KMS-11 (cell line): ENCODE results near the gene CPM.

Experiments used
- H2AFZ ChIP-seq: fragments of 200-600 bp; sonication (generic); 2 replicates; pipeline ENCODE4 v1.6.1; 2016; ENCODE audit warnings: antibody characterized with exemption, mixed run types, low read depth
- H3K27ac ChIP-seq: fragments of 200-600 bp; sonication (generic); 2 replicates; pipeline ENCODE4 v1.6.1; 2016; ENCODE audit warnings: mild to moderate bottlenecking, mixed run types
- H3K27me3 ChIP-seq: fragments of 200-600 bp; sonication (generic); 2 replicates; pipeline ENCODE4 v1.6.1; 2017; ENCODE audit warnings: mild to moderate bottlenecking, low read depth, mixed run types, moderate library complexity; ENCODE audit not compliant: insufficient read depth
- H3K36me3 ChIP-seq: fragments of 200-600 bp; sonication (generic); 2 replicates; pipeline ENCODE4 v1.6.1; 2017; ENCODE audit warnings: mild to moderate bottlenecking, mixed run types; ENCODE audit not compliant: insufficient read depth
- H3K4me1 ChIP-seq: fragments of 200-600 bp; sonication (generic); 2 replicates; pipeline ENCODE4 v1.6.1; 2016; ENCODE audit warnings: mild to moderate bottlenecking, low read depth, mixed run types; ENCODE audit not compliant: poor library complexity, severe bottlenecking
- H3K4me2 ChIP-seq: fragments of 200-600 bp; sonication (generic); 2 replicates; pipeline ENCODE4 v1.7.0; 2016; ENCODE audit warnings: mild to moderate bottlenecking, mixed run types
- H3K4me3 ChIP-seq: fragments of 200-600 bp; sonication (generic); IDR thresholded peaks from 2 replicates; pipeline ENCODE4 v1.6.1; 2017; ENCODE audit warnings: low read depth, low read length, mixed read lengths; ENCODE audit not compliant: insufficient read depth
- H3K79me2 ChIP-seq: fragments of 200-600 bp; sonication (generic); 2 replicates; pipeline ENCODE4 v1.6.1; 2016; ENCODE audit warnings: low read depth, mixed run types; ENCODE audit not compliant: insufficient read depth
- H3K9ac ChIP-seq: fragments of 200-600 bp; sonication (generic); 2 replicates; pipeline ENCODE4 v1.6.1; 2016; ENCODE audit warnings: mild to moderate bottlenecking, mixed run types
- H4K20me1 ChIP-seq: fragments of 200-600 bp; sonication (generic); 2 replicates; pipeline ENCODE4 v1.6.1; 2016; ENCODE audit warnings: mild to moderate bottlenecking, mixed run types; ENCODE audit not compliant: insufficient read depth
- TF ChIP-seq, protein P1 (sequence below): fragments of 200-600 bp; sonication (generic); conservative IDR thresholded peaks from 2 replicates; pipeline ENCODE4 v1.6.1; 2017; ENCODE audit warnings: low read depth, mild to moderate bottlenecking, antibody characterized with exemption, low read length, moderate library complexity, mixed read lengths

The CPM gene

GRCh38 chr12:68910128-68910527 is 22.8 kb downstream of the CPM start:
- Histone ChIP-seq H4K20me1 (no peaks in the 10 kb centered on the region), H3K4me2 (no peak overlapping the region), H3K9ac (no peak overlapping the region), H3K36me3 (no peaks in the 10 kb centered on the region), H3K4me3 (no peak overlapping the region), H3K27me3 (no peaks in the 10 kb centered on the region), H3K79me2 (no peaks in the 10 kb centered on the region), H3K27ac (no peak overlapping the region), H3K4me1 (no peaks in the 10 kb centered on the region), H2AFZ (no peak overlapping the region)
- TF ChIP-seq, protein P1, sequence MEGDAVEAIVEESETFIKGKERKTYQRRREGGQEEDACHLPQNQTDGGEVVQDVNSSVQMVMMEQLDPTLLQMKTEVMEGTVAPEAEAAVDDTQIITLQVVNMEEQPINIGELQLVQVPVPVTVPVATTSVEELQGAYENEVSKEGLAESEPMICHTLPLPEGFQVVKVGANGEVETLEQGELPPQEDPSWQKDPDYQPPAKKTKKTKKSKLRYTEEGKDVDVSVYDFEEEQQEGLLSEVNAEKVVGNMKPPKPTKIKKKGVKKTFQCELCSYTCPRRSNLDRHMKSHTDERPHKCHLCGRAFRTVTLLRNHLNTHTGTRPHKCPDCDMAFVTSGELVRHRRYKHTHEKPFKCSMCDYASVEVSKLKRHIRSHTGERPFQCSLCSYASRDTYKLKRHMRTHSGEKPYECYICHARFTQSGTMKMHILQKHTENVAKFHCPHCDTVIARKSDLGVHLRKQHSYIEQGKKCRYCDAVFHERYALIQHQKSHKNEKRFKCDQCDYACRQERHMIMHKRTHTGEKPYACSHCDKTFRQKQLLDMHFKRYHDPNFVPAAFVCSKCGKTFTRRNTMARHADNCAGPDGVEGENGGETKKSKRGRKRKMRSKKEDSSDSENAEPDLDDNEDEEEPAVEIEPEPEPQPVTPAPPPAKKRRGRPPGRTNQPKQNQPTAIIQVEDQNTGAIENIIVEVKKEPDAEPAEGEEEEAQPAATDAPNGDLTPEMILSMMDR = no peak

DNA sequence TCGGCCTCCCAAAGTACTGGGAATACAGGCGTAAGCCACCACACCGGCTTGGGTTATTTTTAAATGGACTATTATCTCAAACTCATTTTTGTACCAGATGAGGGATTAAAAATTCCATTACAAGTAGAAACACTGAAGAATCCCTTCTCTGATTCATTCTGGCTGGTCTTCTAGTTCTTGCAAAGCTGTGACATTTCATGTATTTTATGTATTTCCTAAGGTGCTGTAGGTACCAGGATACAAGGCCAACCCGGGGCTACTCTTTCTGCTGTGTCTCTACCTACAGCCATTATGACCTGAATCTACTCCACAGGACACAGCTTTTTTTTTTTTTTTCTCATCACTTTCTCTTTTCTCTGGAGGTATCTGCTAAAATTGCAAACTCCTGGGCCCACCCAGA is 24.9 kb downstream of the CPM start:
- Histone ChIP-seq H2AFZ (no peak overlapping the region), H3K27ac (no peak overlapping the region), H3K4me3 (no peak overlapping the region), H3K4me2 (no peak overlapping the region), H3K4me1 (no peaks in the 10 kb centered on the region), H3K9ac (no peak overlapping the region), H4K20me1 (no peaks in the 10 kb centered on the region), H3K79me2 (no peaks in the 10 kb centered on the region), H3K27me3 (no peaks in the 10 kb centered on the region), H3K36me3 (no peaks in the 10 kb centered on the region)
- TF ChIP-seq, protein P1 = no peak

- Histone ChIP-seq H3K4me3 (no peak overlapping the region), H3K4me2 (no peak overlapping the region), H3K79me2 (no peaks in the 10 kb centered on the region), H2AFZ (no peak overlapping the region), H3K27ac (no peak overlapping the region), H3K27me3 (no peaks in the 10 kb centered on the region), H3K4me1 (no peaks in the 10 kb centered on the region), H4K20me1 (no peaks in the 10 kb centered on the region), H3K9ac (no peak overlapping the region), H3K36me3 (no peaks in the 10 kb centered on the region)
- TF ChIP-seq, protein P1 = no peak
These were observed 27.2 kb downstream of the CPM start for GRCh38 chr12:68905733-68906132.

- no peak overlapping the region for H3K4me3 ChIP-seq
- no peak overlapping the region for H3K27ac ChIP-seq
- H3K79me2 ChIP-seq = no peaks in the 10 kb centered on the region
- TF ChIP-seq, protein P1 = no peak
- no peak overlapping the region for H2AFZ ChIP-seq
- no peaks in the 10 kb centered on the region for H3K4me1 ChIP-seq
- no peaks in the 10 kb centered on the region for H3K36me3 ChIP-seq
- no peaks in the 10 kb centered on the region for H3K27me3 ChIP-seq
- H4K20me1 ChIP-seq = no peaks in the 10 kb centered on the region
- no peak overlapping the region for H3K9ac ChIP-seq
- no peak overlapping the region for H3K4me2 ChIP-seq
These were observed 28.5 kb downstream of the CPM start for GRCh38 chr12:68904351-68904962.
